A673 (cell line): Measurements from ENCODE around the gene TBC1D2B. TPM values are rescaled to one million over a fixed set of nuclear protein-coding genes. Genes with fewer than 3 reads are reported as not detected.

Experiments used
- BruUV-seq: library from RNA; stranded (reverse); fragments of 400-500 nt; replicated peaks from 2 replicates; lab custom pipeline; 2021; lab: Mats Ljungman, UMichigan
- CTCF ChIA-PET: fragments of 300-600 bp; sonication (Branson Sonifier 250); formaldehyde crosslinking; loops from one replicate; lab custom pipeline; 2022; ENCODE audit warnings: antibody characterized with exemption; lab: Charles Lee
- POLR2A ChIA-PET: fragments of 300-600 bp; sonication (Branson Sonifier 250); formaldehyde crosslinking; loops from one replicate; lab custom pipeline; 2022; ENCODE audit warnings: antibody characterized with exemption; ENCODE audit not compliant: low non-redundant PET; lab: Charles Lee
- DNase-seq: peaks from one replicate; pipeline ENCODE4 v3.0.0-alpha.2; 2015; ENCODE audit warnings: low spot score
- H3K27ac ChIP-seq: fragments of 200-600 bp; sonication (generic); 2 replicates; pipeline ENCODE4 v1.5.1; 2016; ENCODE audit warnings: mixed run types, low read depth, mild to moderate bottlenecking, mixed read lengths, antibody characterized with exemption, low read length; ENCODE audit not compliant: poor library complexity, severe bottlenecking
- H3K27me3 ChIP-seq: fragments of 200-600 bp; sonication (generic); replicated peaks from 2 replicates; pipeline ENCODE4 v1.6.1; 2017; ENCODE audit warnings: mixed run types, low read depth, mild to moderate bottlenecking, mixed read lengths, antibody characterized with exemption, low read length; ENCODE audit not compliant: insufficient read depth, poor library complexity
- H3K36me3 ChIP-seq: fragments of 200-600 bp; sonication (generic); 2 replicates; pipeline ENCODE4 v1.6.1; 2016; ENCODE audit warnings: mixed run types, mild to moderate bottlenecking, mixed read lengths, antibody characterized with exemption, low read length; ENCODE audit not compliant: insufficient read depth, poor library complexity, severe bottlenecking
- H3K4me1 ChIP-seq: fragments of 200-600 bp; sonication (generic); 2 replicates; pipeline ENCODE4 v1.6.1; 2017; ENCODE audit warnings: mixed run types, mild to moderate bottlenecking, mixed read lengths, antibody characterized with exemption, low read length; ENCODE audit not compliant: insufficient read depth, poor library complexity, severe bottlenecking
- H3K4me3 ChIP-seq: fragments of 200-600 bp; sonication (generic); 2 replicates; pipeline ENCODE4 v1.5.1; 2016; ENCODE audit warnings: low read depth, mixed run types, mild to moderate bottlenecking, mixed read lengths, low read length; ENCODE audit not compliant: poor library complexity, severe bottlenecking
- H3K9me3 ChIP-seq: fragments of 200-600 bp; sonication (generic); 2 replicates; pipeline ENCODE4 v1.6.1; 2016; ENCODE audit warnings: mixed run types, low read depth, mild to moderate bottlenecking, mixed read lengths, antibody characterized with exemption, low read length; ENCODE audit not compliant: poor library complexity, severe bottlenecking
- CTCF ChIP-seq: fragments of 300-800, 200-600 bp; sonication (generic); conservative IDR thresholded peaks from 2 replicates; pipeline ENCODE4 v1.5.1; 2017; ENCODE audit warnings: low read depth, mild to moderate bottlenecking, antibody characterized with exemption, low read length, moderate library complexity, mixed read lengths
- EZH2 ChIP-seq: fragments of 200-600 bp; sonication (generic); IDR thresholded peaks from 2 replicates; pipeline ENCODE4 v1.6.1; 2017; ENCODE audit warnings: borderline replicate concordance, low read depth, mild to moderate bottlenecking, mixed read lengths, antibody characterized with exemption, low read length; ENCODE audit not compliant: poor library complexity, severe bottlenecking
- intact Hi-C: fragments of 100-400 bp; cut with micrococcal nuclease; formaldehyde crosslinking; loops from one replicate; pipeline ENCODE4 v1.10.0; 2022; ENCODE audit not compliant: unreplicated experiment
- total RNA-seq: library from RNA; stranded (reverse); gene quantifications from 2 replicates; pipeline ENCODE4 v1.2.3, GENCODE V29; 2021

Gene TBC1D2B
- total RNA-seq, 1 experiment from 2014 or later = 26.0 TPM

GRCh38 chr15:78083687-78084448 lies 6.4 kb upstream of the TBC1D2B start:
- intact Hi-C loops = no loop called here
- CTCF ChIA-PET = no interaction called here
- peaks cover 21% of the 10 kb centered on the region for H3K4me1 ChIP-seq
- H3K27ac ChIP-seq = no peak overlapping the region
- H3K36me3 ChIP-seq = no peaks in the 10 kb centered on the region
- no peaks in the 10 kb centered on the region for H3K9me3 ChIP-seq
- DNase-seq = no peak
- no peak overlapping the region for H3K4me3 ChIP-seq
- TF ChIP-seq EZH2 (no peak), CTCF (no peak)
- POLR2A ChIA-PET = no interaction called here
- H3K27me3 ChIP-seq = no peaks in the 10 kb centered on the region
- no TSS peak for BruUV-seq

- BruUV-seq = no TSS peak
- no peaks in the 10 kb centered on the region for H3K36me3 ChIP-seq
- H3K9me3 ChIP-seq = no peaks in the 10 kb centered on the region
- no peak for DNase-seq
- no peak for TF ChIP-seq EZH2
- no peak for TF ChIP-seq CTCF
- H3K4me1 ChIP-seq = peaks cover 21% of the 10 kb centered on the region
- CTCF ChIA-PET = no interaction called here
- POLR2A ChIA-PET = no interaction called here
- no peak overlapping the region for H3K27ac ChIP-seq
- H3K4me3 ChIP-seq = no peak overlapping the region
- intact Hi-C loops = no loop called here
- no peaks in the 10 kb centered on the region for H3K27me3 ChIP-seq
Measured at GRCh38 chr15:78083186-78083585, 5.7 kb upstream of the TBC1D2B start.

- H3K27ac ChIP-seq = no peak overlapping the region
- intact Hi-C loops = no loop called here
- no peaks in the 10 kb centered on the region for H3K9me3 ChIP-seq
- ChIA-PET POLR2A (interaction anchor here (0.6 kb wide), 1 partner anchor 461 kb away, joined by 3 read pairs; no protein-coding TSS in a partner anchor), CTCF (no interaction called here)
- BruUV-seq = no TSS peak
- H3K4me1 ChIP-seq = peaks cover 21% of the 10 kb centered on the region
- DNase-seq = no peak
- no peaks in the 10 kb centered on the region for H3K36me3 ChIP-seq
- no peak overlapping the region for H3K4me3 ChIP-seq
- no peaks in the 10 kb centered on the region for H3K27me3 ChIP-seq
- TF ChIP-seq CTCF (no peak), EZH2 (no peak)
Measured at GRCh38 chr15:78082743-78083110, 5.2 kb upstream of the TBC1D2B start.
